Cardiac muscle cell (in vitro differentiated cells and primary cell): ENCODE results near the gene BCAS3. TPM values are rescaled to one million over a fixed set of nuclear protein-coding genes. Genes with fewer than 3 reads are reported as not detected.

Source experiments
- DNase-seq, 2 donors: peaks; one replicate each; pipeline versions ENCODE4 v3.0.0 to v3.0.0-alpha.2; 2010 to 2017; ENCODE audit warnings: low read depth in 1 of 2, low spot score in 1 of 2
- H3K27ac ChIP-seq: fragments of 200-600 bp; sonication (generic); 2 replicates; pipeline ENCODE4 v1.5.1; 2016
- H3K27me3 ChIP-seq: fragments of 200-600 bp; sonication (generic); 2 replicates; pipeline ENCODE4 v1.6.0; 2016; ENCODE audit warnings: control low read depth
- H3K36me3 ChIP-seq: fragments of 200-600 bp; sonication (generic); 2 replicates; pipeline ENCODE4 v1.5.1; 2016; ENCODE audit warnings: control low read depth
- H3K4me1 ChIP-seq: fragments of 200-600 bp; sonication (generic); 2 replicates; pipeline ENCODE4 v1.8.1; 2017; ENCODE audit warnings: low read depth, mild to moderate bottlenecking, mixed run types
- H3K4me3 ChIP-seq: fragments of 200-600 bp; sonication (generic); 2 replicates; pipeline ENCODE4 v1.5.1; 2016; ENCODE audit warnings: mild to moderate bottlenecking
- H3K9me3 ChIP-seq: fragments of 200-600 bp; sonication (generic); 2 replicates; pipeline ENCODE4 v1.5.1; 2017; ENCODE audit warnings: low read depth, mild to moderate bottlenecking, control low read depth
- CTCF ChIP-seq: IDR thresholded peaks from 2 replicates; pipeline ENCODE4 v1.5.1; 2012; ENCODE audit warnings: low read depth, mild to moderate bottlenecking, low read length
- polyA plus RNA-seq: library from polyadenylated mRNA; unstranded; fragments of >200 nt; fragmentation: Nextera tagmentation; extraction: Ambion mirVana; gene quantifications from 2 replicates; pipeline ENCODE4 v1.2.1, GENCODE V29; 2016
- total RNA-seq: library from RNA; depleted of rRNA; stranded (reverse); fragments of >200 nt; gene quantifications from 2 replicates; pipeline ENCODE4 v1.2.3, GENCODE V29; 2016

The BCAS3 gene
- total and polyA plus RNA-seq, 2 experiments from 2014 or later, result 36.5 to 39.6 TPM

GRCh38 chr17:61122326-61122913, 444.8 kb downstream of the BCAS3 start:
- TF ChIP-seq CTCF, result no peak
- H3K4me3 ChIP-seq, result no peak overlapping the region
- no peaks in the 10 kb centered on the region for H3K27me3 ChIP-seq
- H3K4me1 ChIP-seq, result no peaks in the 10 kb centered on the region
- H3K27ac ChIP-seq, result no peak overlapping the region
- H3K36me3 ChIP-seq, result no peaks in the 10 kb centered on the region
- no peak for DNase-seq
- H3K9me3 ChIP-seq, result no peaks in the 10 kb centered on the region

GRCh38 chr17:61124562-61124961, 446.9 kb downstream of the BCAS3 start:
- Histone ChIP-seq H3K27me3 (no peaks in the 10 kb centered on the region), H3K4me1 (peaks cover 11% of the 10 kb centered on the region), H3K9me3 (no peaks in the 10 kb centered on the region), H3K27ac (no peak overlapping the region), H3K4me3 (no peak overlapping the region), H3K36me3 (no peaks in the 10 kb centered on the region)
- TF ChIP-seq CTCF, result no peak
- no peak for DNase-seq

GRCh38 chr17:61126473-61127249, 449.0 kb downstream of the BCAS3 start:
- Histone ChIP-seq H3K4me1 (peaks cover 19% of the 10 kb centered on the region), H3K27ac (no peak overlapping the region), H3K9me3 (no peaks in the 10 kb centered on the region), H3K36me3 (no peaks in the 10 kb centered on the region), H3K27me3 (no peaks in the 10 kb centered on the region), H3K4me3 (no peak overlapping the region)
- TF ChIP-seq CTCF, result no peak
- DNase-seq, result no peak

- Histone ChIP-seq H3K27ac (no peak overlapping the region), H3K9me3 (no peaks in the 10 kb centered on the region)
- no peak for TF ChIP-seq CTCF
These were observed 450.3 kb downstream of the BCAS3 start for GRCh38 chr17:61127960-61128359.

DNA sequence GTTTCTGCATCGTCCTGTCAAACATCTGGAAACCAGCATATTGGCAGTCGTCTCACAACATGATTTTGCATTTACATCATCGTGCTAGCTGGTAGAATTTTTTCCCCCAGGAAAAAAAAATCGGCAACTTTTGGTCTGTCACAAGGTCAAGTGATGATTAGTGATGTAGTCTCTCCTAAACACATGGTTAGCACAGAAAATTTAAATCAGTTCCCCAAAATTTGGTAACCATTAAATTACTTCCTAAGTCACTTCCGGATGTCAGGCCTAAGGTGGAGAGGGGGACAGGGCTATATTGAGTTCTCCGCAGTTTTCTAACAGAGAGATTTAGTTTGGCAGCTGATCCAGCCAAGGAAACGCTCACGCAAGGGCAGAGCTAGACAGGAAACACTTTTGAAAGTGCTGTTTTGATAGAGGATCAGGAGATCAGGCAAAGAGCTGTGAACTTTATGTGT, 451.0 kb downstream of the BCAS3 start:
- no peaks in the 10 kb centered on the region for H3K9me3 ChIP-seq
- no peak overlapping the region for H3K27ac ChIP-seq
- TF ChIP-seq CTCF, result no peak

More at GRCh38 chr17:61127960-61128359, 450.3 kb downstream of the BCAS3 start:
- H3K4me3 ChIP-seq, result no peak overlapping the region
- peaks cover 31% of the 10 kb centered on the region for H3K4me1 ChIP-seq
- no peaks in the 10 kb centered on the region for H3K36me3 ChIP-seq
- no peak for DNase-seq
- H3K27me3 ChIP-seq, result no peaks in the 10 kb centered on the region

More for the DNA sequence above, 451.0 kb downstream of the BCAS3 start:
- H3K4me3 ChIP-seq, result no peak overlapping the region
- H3K4me1 ChIP-seq, result peaks cover 31% of the 10 kb centered on the region
- H3K36me3 ChIP-seq, result no peaks in the 10 kb centered on the region
- H3K27me3 ChIP-seq, result no peaks in the 10 kb centered on the region
- DNase-seq, result peak in 1 of 2 donors; percentile 40
